Measurements from ENCODE around the gene LRRC4C. TPM values are rescaled to one million over a fixed set of nuclear protein-coding genes. Genes with fewer than 3 reads are reported as not detected.

Gene LRRC4C
- total RNA-seq, 6 donors from 2014 or later = 0.37 to 1.2 (median 1.0) TPM; not detected in 2

DNA sequence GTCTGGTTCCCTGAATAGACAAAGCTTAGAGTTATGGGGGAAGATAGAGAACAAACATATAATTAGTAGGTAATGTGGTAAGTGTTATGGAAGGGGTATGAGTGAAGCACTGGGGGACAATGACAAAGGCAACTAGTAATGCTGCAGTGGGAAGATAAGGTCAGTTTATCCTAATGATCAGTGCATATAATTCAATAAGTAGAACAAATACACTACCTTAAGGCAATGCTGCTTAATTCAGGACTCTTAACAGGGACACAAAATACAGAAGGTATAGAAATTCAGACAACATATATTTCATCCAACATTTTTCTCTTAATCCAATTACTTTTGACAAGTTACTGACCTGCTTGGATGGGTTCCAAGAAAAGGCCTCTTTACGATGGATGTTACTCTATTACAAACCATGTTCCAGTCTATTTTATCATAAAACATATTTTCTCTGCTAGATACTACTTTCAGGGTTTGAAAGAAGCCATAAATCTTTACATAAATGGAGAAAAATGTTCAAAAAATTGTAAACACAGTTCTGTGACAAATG lies 1186.2 kb downstream of the LRRC4C start:
- no peak for DNase-seq
- TF ChIP-seq CTCF (IDR thresholded peaks at IDR 0.05) = no peak
- no peak for TF ChIP-seq EP300 (IDR thresholded peaks at IDR 0.05)
- TF ChIP-seq POLR2AphosphoS5 (IDR thresholded peaks at IDR 0.05) = no peak
- no peak for TF ChIP-seq POLR2A (IDR thresholded peaks at IDR 0.05)
- 49 to 53% methylated on average over 1 of the region's 1 CpG for WGBS, 2 donors
- Histone ChIP-seq H3K27me3 (no peaks in the 10 kb centered on the region), H3K4me1 (peaks cover 0 to 10% (median 4%) of the 10 kb centered on the region in 4 donors), H3K9me3 (no peaks in the 10 kb centered on the region), H3K36me3 (no peaks in the 10 kb centered on the region), H3K4me3 (no peak overlapping the region), H3K27ac (peak overlapping the region in 2 of 4 donors; percentile 28 to 52)
- no peak for ATAC-seq (ENCODE audit: low FRiP score in 2 of 2)

GRCh38 chr11:40271361-40271760 lies 1188.1 kb downstream of the LRRC4C start:
- no peak for ATAC-seq (ENCODE audit: low FRiP score in 2 of 2)
- no peak for TF ChIP-seq EP300 (IDR thresholded peaks at IDR 0.05)
- TF ChIP-seq CTCF (IDR thresholded peaks at IDR 0.05) = no peak
- no peak for TF ChIP-seq POLR2A (IDR thresholded peaks at IDR 0.05)
- no peak for TF ChIP-seq POLR2AphosphoS5 (IDR thresholded peaks at IDR 0.05)
- Histone ChIP-seq H3K4me3 (no peak overlapping the region), H3K9me3 (no peaks in the 10 kb centered on the region), H3K4me1 (peaks cover 0 to 10% (median 4%) of the 10 kb centered on the region in 4 donors), H3K36me3 (no peaks in the 10 kb centered on the region), H3K27ac (no peak overlapping the region), H3K27me3 (no peaks in the 10 kb centered on the region)
- 84 to 92% methylated on average over 5 of the region's 5 CpGs for WGBS, 2 donors
- no peak for DNase-seq

GRCh38 chr11:40269865-40270264 lies 1189.6 kb downstream of the LRRC4C start:
- Histone ChIP-seq H3K4me3 (no peak overlapping the region), H3K4me1 (peaks cover 0 to 10% (median 2%) of the 10 kb centered on the region in 4 donors), H3K36me3 (no peaks in the 10 kb centered on the region), H3K27me3 (no peaks in the 10 kb centered on the region), H3K27ac (no peak overlapping the region), H3K9me3 (no peaks in the 10 kb centered on the region)
- TF ChIP-seq EP300 (IDR thresholded peaks at IDR 0.05) (no peak), POLR2AphosphoS5 (IDR thresholded peaks at IDR 0.05) (no peak)
- WGBS, 2 donors = 84% methylated on average over 2 of the region's 2 CpGs
- ATAC-seq (ENCODE audit: low FRiP score in 2 of 2) = no peak
- no peak for DNase-seq

GRCh38 chr11:40268551-40268950 lies 1190.9 kb downstream of the LRRC4C start:
- no peaks in the 10 kb centered on the region for H3K36me3 ChIP-seq
- 86% methylated on average over 2 of the region's 2 CpGs for WGBS, 2 donors
- H3K9me3 ChIP-seq = no peaks in the 10 kb centered on the region
- no peaks in the 10 kb centered on the region for H3K27me3 ChIP-seq
- H3K4me1 ChIP-seq = peaks cover 0 to 4% (median 2%) of the 10 kb centered on the region in 4 donors
- TF ChIP-seq CTCF (IDR thresholded peaks at IDR 0.05) (no peak), EP300 (IDR thresholded peaks at IDR 0.05) (no peak), POLR2AphosphoS5 (IDR thresholded peaks at IDR 0.05) (no peak), POLR2A (IDR thresholded peaks at IDR 0.05) (no peak)
- no peak overlapping the region for H3K4me3 ChIP-seq
- H3K27ac ChIP-seq = no peak overlapping the region
- ATAC-seq (ENCODE audit: low FRiP score in 2 of 2) (no peak), DNase-seq (no peak)

DNA sequence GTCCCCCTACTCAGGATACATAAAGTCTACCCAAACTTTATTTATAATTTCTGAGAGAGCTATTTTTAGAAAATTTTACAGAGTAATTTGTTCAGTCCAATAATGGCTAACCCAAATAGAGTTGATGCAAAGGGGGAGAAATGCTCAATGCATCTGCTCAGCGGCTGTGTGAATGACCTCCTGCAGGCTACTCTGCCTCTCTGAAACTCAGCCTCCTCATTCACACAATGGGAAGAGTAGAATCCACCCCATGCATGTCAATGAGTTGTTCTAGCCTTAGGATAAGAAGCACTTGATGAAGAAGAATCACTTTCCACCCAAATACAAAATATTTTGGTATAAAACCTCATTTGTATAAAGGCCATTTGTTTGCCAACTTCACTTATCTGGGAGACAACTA lies 1204.0 kb downstream of the LRRC4C start:
- Histone ChIP-seq H3K27ac (no peak overlapping the region), H3K4me3 (no peak overlapping the region), H3K4me1 (no peaks in the 10 kb centered on the region), H3K36me3 (no peaks in the 10 kb centered on the region), H3K9me3 (no peaks in the 10 kb centered on the region), H3K27me3 (no peaks in the 10 kb centered on the region)
- ATAC-seq (ENCODE audit: low FRiP score in 2 of 2) (no peak), DNase-seq (no peak)
- TF ChIP-seq POLR2A (IDR thresholded peaks at IDR 0.05) (no peak), EP300 (IDR thresholded peaks at IDR 0.05) (no peak), CTCF (IDR thresholded peaks at IDR 0.05) (no peak), POLR2AphosphoS5 (IDR thresholded peaks at IDR 0.05) (no peak)
- WGBS, 2 donors = 57 to 95% methylated on average over 1 of the region's 1 CpG
